GM12878 (cell line): ENCODE results near the gene LIFR. TPM values are rescaled to one million over a fixed set of nuclear protein-coding genes. Genes with fewer than 3 reads are reported as not detected.

Source experiments
- ATAC-seq: fragments of 200-7000 bp; cut with Tn5 transposase; 3 replicates; pipeline ENCODE4 v1.9.1; 2020; ENCODE audit warnings: mild to moderate bottlenecking, moderate library complexity
- BruUV-seq: library from RNA; stranded (reverse); fragments of 400-500 nt; replicated peaks from 2 replicates; lab custom pipeline; 2021; lab: Mats Ljungman, UMichigan
- CTCF ChIA-PET: fragments of 300-600 bp; sonication (Branson Sonifier 250); formaldehyde crosslinking; extraction: SDS; loops from one replicate; lab custom pipeline; 2021; ENCODE audit warnings: inconsistent platforms; lab: Yijun Ruan, JAX
- POLR2A ChIA-PET: fragments of 350-600 bp; formaldehyde crosslinking; extraction: SDS; loops from one replicate; lab custom pipeline; 2021; ENCODE audit warnings: inconsistent platforms; lab: Charles Lee
- RAD21 ChIA-PET: fragments of 300-600 bp; sonication (Branson Sonifier 250); formaldehyde crosslinking; loops from one replicate; lab custom pipeline; 2023; ENCODE audit warnings: antibody characterized with exemption; ENCODE audit not compliant: unreplicated experiment; lab: Charles Lee
- SMC1A ChIA-PET: fragments of 300-600 bp; sonication (Branson Sonifier 250); formaldehyde crosslinking; loops from one replicate; lab custom pipeline; 2023; ENCODE audit not compliant: unreplicated experiment, uncharacterized antibody; lab: Charles Lee
- DNase-seq: peaks from one replicate; pipeline ENCODE4 v3.0.0-alpha.2; 2011; ENCODE audit warnings: low read depth, low spot score
- FAIRE-seq: peaks from 3 replicates; lab custom pipeline; 2011; peaks lifted over from hg19 to GRCh38; lab: Jason Lieb, UNC
- H2AFZ ChIP-seq: 2 replicates; pipeline ENCODE4 v1.6.0; 2011; ENCODE audit warnings: low read depth, low read length, control low read depth; ENCODE audit not compliant: control insufficient read depth
- H3K27ac ChIP-seq: 2 replicates; pipeline ENCODE4 v1.5.1; 2011; ENCODE audit warnings: control low read depth; ENCODE audit not compliant: control insufficient read depth, insufficient read depth
- H3K27me3 ChIP-seq, 2 experiments: replicated peaks in 1 of 2; 2 replicates each; pipeline versions ENCODE4 v1.6.0 to v1.6.1; 2011; ENCODE audit warnings: low read length in 1 of 2; ENCODE audit not compliant: control insufficient read depth in 2 of 2, insufficient read depth in 2 of 2
- H3K36me3 ChIP-seq, 2 experiments: 2 replicates each; pipeline ENCODE4 v1.5.1; 2011; ENCODE audit warnings: low read length in 1 of 2; ENCODE audit not compliant: control insufficient read depth in 2 of 2, insufficient read depth in 2 of 2
- H3K4me1 ChIP-seq: 2 replicates; pipeline ENCODE4 v1.6.1; 2011; ENCODE audit warnings: mild to moderate bottlenecking, low read length, moderate library complexity, mixed read lengths; ENCODE audit not compliant: control insufficient read depth, insufficient read depth
- H3K4me2 ChIP-seq: 2 replicates; pipeline ENCODE4 v1.6.0; 2011; ENCODE audit warnings: control low read depth; ENCODE audit not compliant: control insufficient read depth, insufficient read depth
- H3K4me3 ChIP-seq: fragments of 200-600 bp; sonication (generic); 2 replicates; pipeline ENCODE4 v1.5.1; 2016
- H3K79me2 ChIP-seq: 2 replicates; pipeline ENCODE4 v1.6.0; 2011; ENCODE audit warnings: low read length; ENCODE audit not compliant: control insufficient read depth, insufficient read depth
- H3K9ac ChIP-seq: 2 replicates; pipeline ENCODE4 v1.8.0; 2011; ENCODE audit warnings: low read length, control low read depth, mixed read lengths; ENCODE audit not compliant: control insufficient read depth, insufficient read depth
- H3K9me3 ChIP-seq: replicated peaks from 3 replicates; pipeline ENCODE4 v1.5.1; 2011; ENCODE audit warnings: mild to moderate bottlenecking, low read length; ENCODE audit not compliant: control insufficient read depth, insufficient read depth
- H4K20me1 ChIP-seq: 2 replicates; pipeline ENCODE4 v1.6.0; 2011; ENCODE audit not compliant: control insufficient read depth, insufficient read depth
- BACH1 ChIP-seq: fragments of 450-650 bp; IDR thresholded peaks from 2 replicates; pipeline ENCODE4 v1.6.1; 2017; ENCODE audit warnings: mild to moderate bottlenecking, borderline replicate concordance
- CBX3 ChIP-seq: fragments of 200-600 bp; sonication (generic); IDR thresholded peaks from 2 replicates; pipeline ENCODE4 v1.6.1; 2016; ENCODE audit warnings: low read depth, borderline replicate concordance
- CHD1 ChIP-seq: IDR thresholded peaks from 2 replicates; pipeline ENCODE4 v1.6.1; 2012; ENCODE audit warnings: low read depth, low read length, improper control_type of control experiment
- GATAD2B ChIP-seq: fragments of 450-650 bp; conservative IDR thresholded peaks from 2 replicates; pipeline ENCODE4 v1.6.1; 2017; ENCODE audit warnings: low read depth, mild to moderate bottlenecking, moderate library complexity
- JUNB ChIP-seq: IDR thresholded peaks from 2 replicates; pipeline ENCODE4 v1.6.1; 2016; ENCODE audit warnings: antibody characterized with exemption, mild to moderate bottlenecking
- KDM1A ChIP-seq: fragments of 200-600 bp; sonication (generic); IDR thresholded peaks from 2 replicates; pipeline ENCODE4 v1.6.1; 2016; ENCODE audit warnings: borderline replicate concordance
- MYB ChIP-seq: fragments of 150-350 bp; IDR thresholded peaks from 2 replicates; pipeline ENCODE4 v1.6.1; 2014; ENCODE audit warnings: mild to moderate bottlenecking, low read depth, low read length, borderline replicate concordance
- NFIC ChIP-seq: IDR thresholded peaks from 2 replicates; pipeline ENCODE4 v1.6.1; 2012; ENCODE audit warnings: low read depth, mild to moderate bottlenecking, inconsistent platforms, low read length, moderate library complexity
- NFXL1 ChIP-seq: fragments of 450-650 bp; IDR thresholded peaks from 2 replicates; pipeline ENCODE4 v1.6.1; 2017; ENCODE audit warnings: antibody characterized with exemption, mild to moderate bottlenecking, borderline replicate concordance
- NFYB ChIP-seq: IDR thresholded peaks from 2 replicates; pipeline ENCODE4 v1.6.1; 2011; ENCODE audit warnings: low read depth, mild to moderate bottlenecking, low read length, improper control_type of control experiment, moderate library complexity; ENCODE audit not compliant: insufficient read depth
- NRF1 ChIP-seq: conservative IDR thresholded peaks from 2 replicates; pipeline ENCODE4 v1.6.1; 2011; ENCODE audit warnings: mild to moderate bottlenecking, low read depth, low read length, improper control_type of control experiment
- PAX8 ChIP-seq: fragments of 450-650 bp; IDR thresholded peaks from 2 replicates; pipeline ENCODE4 v1.6.1; 2017; ENCODE audit warnings: mild to moderate bottlenecking, moderate library complexity
- RUNX3 ChIP-seq: IDR thresholded peaks from 2 replicates; pipeline ENCODE4 v1.6.1; 2012; ENCODE audit warnings: low read length, inconsistent platforms
- STAT1 ChIP-seq: fragments of 450-650 bp; conservative IDR thresholded peaks from 2 replicates; pipeline ENCODE4 v1.6.1; 2014; ENCODE audit warnings: antibody characterized with exemption, mild to moderate bottlenecking
- TAF1 ChIP-seq: IDR thresholded peaks from 2 replicates; pipeline ENCODE4 v1.6.1; 2011; ENCODE audit warnings: mild to moderate bottlenecking, low read depth, low read length, borderline replicate concordance
- WRNIP1 ChIP-seq: IDR thresholded peaks from 2 replicates; pipeline ENCODE4 v1.6.1; 2011; ENCODE audit warnings: low read depth, low read length, improper control_type of control experiment, borderline replicate concordance
- WGBS: methylation state at CpG from one replicate; pipeline ENCODE4 v1.1.6; 2016; ENCODE audit warnings: low lambda C conversion rate; ENCODE audit not compliant: insufficient replicate concordance, insufficient coverage; ENCODE audit errors: missing lambda C conversion rate; 5-methylcytosine and 5-hydroxymethylcytosine counted together
- in situ Hi-C: fragments of 300-500 bp; cut with MboI; formaldehyde crosslinking; loops from 9 replicates; pipeline ENCODE4 v1.14.3; 2018; ENCODE audit warnings: mixed read lengths
- intact Hi-C: fragments of 100-400 bp; cut with micrococcal nuclease; formaldehyde crosslinking; loops from one replicate; pipeline ENCODE4 v1.14.2; 2022; ENCODE audit not compliant: unreplicated experiment
- polyA plus RNA-seq, 11 experiments: library from polyadenylated mRNA; depleted of rRNA in 4 of 11; unstranded in 6 of 11; stranded (reverse) in 5 of 11; fragments of >200 nt; fragmentation: Nextera tagmentation in 4 of 11; fragmentation: Illumina TruSeq in 1 of 11; extraction: Ambion mirVana in 4 of 11; extraction: Trizol in 1 of 11; gene quantifications; 1 replicate in 1 of 11; 2 replicates in 10 of 11; pipeline versions ENCODE4 v1.2.1 to v1.2.3, GENCODE V29; 2011 to 2016; ENCODE audit warnings: inconsistent platforms in 2 of 11, missing spikeins in 2 of 11, low read depth in 1 of 11
- total RNA-seq, 4 experiments: library from RNA; depleted of rRNA in 3 of 4; stranded (reverse); fragments of >200 nt in 3 of 4; fragmentation: Illumina TruSeq in 1 of 4; extraction: Trizol in 1 of 4; gene quantifications; 2 replicates each; pipeline versions ENCODE4 v1.2.1 to v1.2.3, GENCODE V29; 2013 to 2021
- TF ChIP-seq, protein P1 (sequence below): fragments of 450-650 bp; IDR thresholded peaks from 2 replicates; pipeline ENCODE4 v1.6.1; 2016; ENCODE audit warnings: mild to moderate bottlenecking
- TF ChIP-seq, protein P2 (sequence below): fragments of 450-650 bp; IDR thresholded peaks from 2 replicates; pipeline ENCODE4 v1.6.1; 2018; ENCODE audit warnings: borderline replicate concordance, mild to moderate bottlenecking; ENCODE audit not compliant: partially characterized antibody
- TF ChIP-seq, protein P3 (sequence below): fragments of 450-650 bp; IDR thresholded peaks from 2 replicates; pipeline ENCODE4 v1.6.1; 2014; ENCODE audit warnings: mild to moderate bottlenecking

The LIFR gene
- total and polyA plus RNA-seq, 10 of the 15 experiments (the other 5 are each of a cell fraction or from before 2014, with no cell fraction given): 0.10 TPM; not detected in 9

DNA sequence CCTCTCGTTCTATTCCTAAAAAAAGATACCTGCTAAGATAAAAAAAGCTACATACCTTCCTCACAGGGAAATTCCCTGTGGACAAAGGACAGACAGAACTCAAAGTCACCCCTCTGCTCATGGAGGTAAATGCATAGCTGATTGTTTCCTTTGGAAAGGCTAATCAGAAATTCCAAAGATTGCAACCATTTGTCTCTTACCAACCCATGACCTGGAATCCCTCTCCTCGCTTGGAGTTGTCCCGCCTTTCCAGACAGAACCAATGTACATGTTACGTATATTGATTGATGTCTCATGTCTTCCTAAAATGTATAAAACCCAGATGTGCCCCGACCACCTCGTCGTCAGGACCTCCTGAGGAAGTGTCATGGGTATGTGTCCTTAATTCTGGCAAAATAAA lies 49.2 kb upstream of the LIFR start:
- 17% methylated on average over 7 of the region's 7 CpGs for WGBS
- ChIA-PET POLR2A (no interaction called here), CTCF (no interaction called here), RAD21 (no interaction called here), SMC1A (no interaction called here)
- ATAC-seq (no peak), DNase-seq (no peak), FAIRE-seq (no peak)
- intact Hi-C loops: no loop called here
- Histone ChIP-seq H3K4me1 (no peaks in the 10 kb centered on the region), H3K9ac (no peak overlapping the region), H4K20me1 (no peaks in the 10 kb centered on the region), H3K79me2 (no peaks in the 10 kb centered on the region), H3K4me2 (no peak overlapping the region), H3K27me3 (no peaks in the 10 kb centered on the region), H3K27ac (no peak overlapping the region), H3K36me3 (no peaks in the 10 kb centered on the region), H3K9me3 (no peaks in the 10 kb centered on the region), H3K4me3 (no peak overlapping the region), H2AFZ (no peak overlapping the region)
- in situ Hi-C loops: no loop called here
- no TSS peak for BruUV-seq
- TF ChIP-seq STAT1 (no peak), NFYB (no peak), JUNB (no peak), PAX8 (no peak), KDM1A (no peak), NFXL1 (no peak), MYB (no peak), NRF1 (no peak), CBX3 (no peak), CHD1 (no peak), RUNX3 (no peak), GATAD2B (no peak), WRNIP1 (no peak), TAF1 (no peak), BACH1 (no peak), NFIC (no peak)
- TF ChIP-seq, protein P1, sequence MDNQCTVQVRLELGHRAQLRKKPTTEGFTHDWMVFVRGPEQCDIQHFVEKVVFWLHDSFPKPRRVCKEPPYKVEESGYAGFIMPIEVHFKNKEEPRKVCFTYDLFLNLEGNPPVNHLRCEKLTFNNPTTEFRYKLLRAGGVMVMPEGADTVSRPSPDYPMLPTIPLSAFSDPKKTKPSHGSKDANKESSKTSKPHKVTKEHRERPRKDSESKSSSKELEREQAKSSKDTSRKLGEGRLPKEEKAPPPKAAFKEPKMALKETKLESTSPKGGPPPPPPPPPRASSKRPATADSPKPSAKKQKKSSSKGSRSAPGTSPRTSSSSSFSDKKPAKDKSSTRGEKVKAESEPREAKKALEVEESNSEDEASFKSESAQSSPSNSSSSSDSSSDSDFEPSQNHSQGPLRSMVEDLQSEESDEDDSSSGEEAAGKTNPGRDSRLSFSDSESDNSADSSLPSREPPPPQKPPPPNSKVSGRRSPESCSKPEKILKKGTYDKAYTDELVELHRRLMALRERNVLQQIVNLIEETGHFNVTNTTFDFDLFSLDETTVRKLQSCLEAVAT: no peak
- TF ChIP-seq, protein P2, sequence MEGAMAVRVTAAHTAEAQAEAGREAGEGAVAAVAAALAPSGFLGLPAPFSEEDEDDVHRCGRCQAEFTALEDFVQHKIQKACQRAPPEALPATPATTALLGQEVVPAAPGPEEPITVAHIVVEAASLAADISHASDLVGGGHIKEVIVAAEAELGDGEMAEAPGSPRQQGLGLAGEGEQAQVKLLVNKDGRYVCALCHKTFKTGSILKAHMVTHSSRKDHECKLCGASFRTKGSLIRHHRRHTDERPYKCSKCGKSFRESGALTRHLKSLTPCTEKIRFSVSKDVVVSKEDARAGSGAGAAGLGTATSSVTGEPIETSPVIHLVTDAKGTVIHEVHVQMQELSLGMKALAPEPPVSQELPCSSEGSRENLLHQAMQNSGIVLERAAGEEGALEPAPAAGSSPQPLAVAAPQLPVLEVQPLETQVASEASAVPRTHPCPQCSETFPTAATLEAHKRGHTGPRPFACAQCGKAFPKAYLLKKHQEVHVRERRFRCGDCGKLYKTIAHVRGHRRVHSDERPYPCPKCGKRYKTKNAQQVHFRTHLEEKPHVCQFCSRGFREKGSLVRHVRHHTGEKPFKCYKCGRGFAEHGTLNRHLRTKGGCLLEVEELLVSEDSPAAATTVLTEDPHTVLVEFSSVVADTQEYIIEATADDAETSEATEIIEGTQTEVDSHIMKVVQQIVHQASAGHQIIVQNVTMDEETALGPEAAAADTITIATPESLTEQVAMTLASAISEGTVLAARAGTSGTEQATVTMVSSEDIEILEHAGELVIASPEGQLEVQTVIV: no peak
- TF ChIP-seq, protein P3, sequence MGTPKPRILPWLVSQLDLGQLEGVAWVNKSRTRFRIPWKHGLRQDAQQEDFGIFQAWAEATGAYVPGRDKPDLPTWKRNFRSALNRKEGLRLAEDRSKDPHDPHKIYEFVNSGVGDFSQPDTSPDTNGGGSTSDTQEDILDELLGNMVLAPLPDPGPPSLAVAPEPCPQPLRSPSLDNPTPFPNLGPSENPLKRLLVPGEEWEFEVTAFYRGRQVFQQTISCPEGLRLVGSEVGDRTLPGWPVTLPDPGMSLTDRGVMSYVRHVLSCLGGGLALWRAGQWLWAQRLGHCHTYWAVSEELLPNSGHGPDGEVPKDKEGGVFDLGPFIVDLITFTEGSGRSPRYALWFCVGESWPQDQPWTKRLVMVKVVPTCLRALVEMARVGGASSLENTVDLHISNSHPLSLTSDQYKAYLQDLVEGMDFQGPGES: no peak
